Fibroblast of lung (primary cell): ENCODE data around the gene KCNIP4. TPM values are rescaled to one million over a fixed set of nuclear protein-coding genes. Genes with fewer than 3 reads are reported as not detected.

Experiments
- DNase-seq, 2 donors: peaks; one replicate each; pipeline versions ENCODE4 v3.0.0 to v3.0.0-alpha.2; 2010; ENCODE audit warnings: low read depth in 2 of 2
- H2AFZ ChIP-seq: 2 replicates; pipeline ENCODE4 v1.5.1; 2012; ENCODE audit warnings: low read length, control low read depth, inconsistent platforms
- H3K27ac ChIP-seq: 2 replicates; pipeline ENCODE4 v1.5.1; 2011; ENCODE audit warnings: low read length, control low read depth; ENCODE audit not compliant: insufficient read depth
- H3K27me3 ChIP-seq: 2 replicates; pipeline ENCODE4 v1.5.1; 2011; ENCODE audit warnings: mild to moderate bottlenecking, low read length; ENCODE audit not compliant: control insufficient read depth, insufficient read depth
- H3K36me3 ChIP-seq: 2 replicates; pipeline ENCODE4 v1.5.1; 2011; ENCODE audit warnings: low read length; ENCODE audit not compliant: control insufficient read depth, insufficient read depth
- H3K4me1 ChIP-seq: 2 replicates; pipeline ENCODE4 v1.5.1; 2011; ENCODE audit warnings: low read length; ENCODE audit not compliant: control insufficient read depth, insufficient read depth; ENCODE audit errors: extremely low read depth
- H3K4me2 ChIP-seq: 2 replicates; pipeline ENCODE4 v1.5.1; 2011; ENCODE audit warnings: low read length, control low read depth; ENCODE audit not compliant: insufficient read depth; ENCODE audit errors: extremely low read depth
- H3K4me3 ChIP-seq, 4 experiments: fragments of 200-600 bp in 1 of 4; sonication (generic) in 1 of 4; replicated peaks in 1 of 4; 2 replicates each; pipeline ENCODE4 v1.5.1; 2011 to 2016; ENCODE audit warnings: low read length in 4 of 4, low read depth in 3 of 4, mild to moderate bottlenecking in 3 of 4, control low read depth in 2 of 4, inconsistent platforms in 1 of 4, mixed read lengths in 1 of 4; ENCODE audit not compliant: insufficient read depth in 1 of 4; ENCODE audit errors: control extremely low read depth in 1 of 4
- H3K79me2 ChIP-seq: 2 replicates; pipeline ENCODE4 v1.5.1; 2012; ENCODE audit warnings: mild to moderate bottlenecking, low read length, inconsistent platforms; ENCODE audit not compliant: control insufficient read depth, insufficient read depth
- H3K9ac ChIP-seq: 2 replicates; pipeline ENCODE4 v1.5.1; 2011; ENCODE audit warnings: mild to moderate bottlenecking, low read length, control low read depth; ENCODE audit not compliant: insufficient read depth
- H3K9me3 ChIP-seq: 2 replicates; pipeline ENCODE4 v1.5.1; 2012; ENCODE audit warnings: low read depth, low read length; ENCODE audit not compliant: control insufficient read depth, insufficient read depth
- H4K20me1 ChIP-seq: 2 replicates; pipeline ENCODE4 v1.5.1; 2011; ENCODE audit warnings: low read length; ENCODE audit not compliant: control insufficient read depth, insufficient read depth; ENCODE audit errors: extremely low read depth
- CTCF ChIP-seq, 2 donors: IDR thresholded peaks in 1 of 2; conservative IDR thresholded peaks in 1 of 2; 1 replicate in 1 of 2; 2 replicates in 1 of 2; pipeline ENCODE4 v1.5.1; 2011 to 2012; ENCODE audit warnings: low read length in 2 of 2, control low read depth in 1 of 2, inconsistent platforms in 1 of 2, low read depth in 1 of 2, mild to moderate bottlenecking in 1 of 2
- EZH2 ChIP-seq: IDR thresholded peaks from 2 replicates; pipeline ENCODE4 v1.5.1; 2012; ENCODE audit warnings: low read length, control low read depth, mild to moderate bottlenecking; ENCODE audit errors: missing control alignments
- polyA plus RNA-seq, 2 donors: library from polyadenylated mRNA; depleted of rRNA in 1 of 2; stranded (reverse) in 1 of 2; unstranded in 1 of 2; fragments of >200 nt; gene quantifications; 2 replicates each; pipeline ENCODE4 v1.2.1, GENCODE V29; 2011 to 2012; ENCODE audit warnings: missing spikeins in 1 of 2
- total RNA-seq: library from RNA; depleted of rRNA; stranded (reverse); fragments of >200 nt; gene quantifications from 2 replicates; pipeline ENCODE4 v1.2.1, GENCODE V29; 2014

The KCNIP4 gene
- total and polyA plus RNA-seq, 2 donors (not counting 1 experiment from before 2014, with no cell fraction given) = not detected

- Histone ChIP-seq H2AFZ (no peak overlapping the region), H4K20me1 (no peaks in the 10 kb centered on the region), H3K4me1 (no peaks in the 10 kb centered on the region), H3K9me3 (no peaks in the 10 kb centered on the region), H3K79me2 (no peaks in the 10 kb centered on the region), H3K9ac (no peak overlapping the region), H3K4me3 (no peak overlapping the region), H3K36me3 (no peaks in the 10 kb centered on the region), H3K27ac (no peak overlapping the region), H3K27me3 (no peaks in the 10 kb centered on the region), H3K4me2 (no peak overlapping the region)
- TF ChIP-seq CTCF (conservative IDR thresholded peaks at IDR 0.05 in 1 of 2, IDR thresholded peaks at IDR 0.05 in 1 of 2; ENCODE audit: low read depth in 1 of 2, low read length in 2 of 2) = no peak
- DNase-seq = no peak
Observed at GRCh38 chr4:21976166-21976565, 27.6 kb upstream of the KCNIP4 start.

DNA sequence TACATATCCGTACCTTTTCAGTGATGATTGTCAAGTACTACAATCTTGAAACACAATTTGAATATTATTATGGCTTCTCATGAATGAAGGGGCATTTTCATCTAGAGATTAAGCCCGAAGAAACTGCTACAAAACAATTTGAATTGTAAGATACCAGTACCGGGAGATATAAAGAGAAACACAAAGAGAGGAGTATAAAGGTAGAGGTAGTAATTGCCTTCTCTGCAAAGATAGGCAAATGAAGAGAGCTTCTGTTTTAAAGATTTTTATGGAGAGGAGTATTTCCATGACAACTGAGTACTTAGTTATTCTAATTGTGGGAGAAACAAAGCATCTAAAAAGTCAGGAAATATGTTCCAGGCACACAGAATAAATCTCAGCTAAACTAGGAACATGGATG, 25.3 kb upstream of the KCNIP4 start:
- H3K9ac ChIP-seq = no peak overlapping the region
- H3K4me3 ChIP-seq = no peak overlapping the region
- H3K4me1 ChIP-seq = no peaks in the 10 kb centered on the region
- no peak overlapping the region for H3K4me2 ChIP-seq
- TF ChIP-seq EZH2 (no peak), CTCF (conservative IDR thresholded peaks at IDR 0.05 in 1 of 2, IDR thresholded peaks at IDR 0.05 in 1 of 2; ENCODE audit: low read depth in 1 of 2, low read length in 2 of 2) (no peak)
- H3K79me2 ChIP-seq = no peaks in the 10 kb centered on the region
- H2AFZ ChIP-seq = no peak overlapping the region
- no peaks in the 10 kb centered on the region for H3K27me3 ChIP-seq
- no peaks in the 10 kb centered on the region for H3K9me3 ChIP-seq
- DNase-seq = no peak
- H3K36me3 ChIP-seq = no peaks in the 10 kb centered on the region
- H4K20me1 ChIP-seq = no peaks in the 10 kb centered on the region
- H3K27ac ChIP-seq = no peak overlapping the region

- Histone ChIP-seq H2AFZ (no peak overlapping the region), H3K36me3 (no peaks in the 10 kb centered on the region), H3K27ac (no peak overlapping the region), H3K4me1 (no peaks in the 10 kb centered on the region), H3K79me2 (no peaks in the 10 kb centered on the region), H4K20me1 (no peaks in the 10 kb centered on the region), H3K4me2 (no peak overlapping the region), H3K4me3 (no peak overlapping the region), H3K9me3 (no peaks in the 10 kb centered on the region), H3K27me3 (no peaks in the 10 kb centered on the region), H3K9ac (no peak overlapping the region)
- DNase-seq = no peak
- TF ChIP-seq EZH2 = no peak
Observed at GRCh38 chr4:21964762-21965319, 16.3 kb upstream of the KCNIP4 start.
